Nucleus accumbens (tissue), 56 donors: ENCODE measurements around the gene UMAD1.
"Not testable (repeated sequence)": the region's sequence is repeated elsewhere in the genome, so short reads cannot be mapped to it uniquely, and the experiment has no call there.

Experiments used
- DNase-seq, 56 donors: peaks; one replicate each; lab custom pipeline; 2025; lab: John Stamatoyannopoulos, UW

UMAD1 gene

DNA sequence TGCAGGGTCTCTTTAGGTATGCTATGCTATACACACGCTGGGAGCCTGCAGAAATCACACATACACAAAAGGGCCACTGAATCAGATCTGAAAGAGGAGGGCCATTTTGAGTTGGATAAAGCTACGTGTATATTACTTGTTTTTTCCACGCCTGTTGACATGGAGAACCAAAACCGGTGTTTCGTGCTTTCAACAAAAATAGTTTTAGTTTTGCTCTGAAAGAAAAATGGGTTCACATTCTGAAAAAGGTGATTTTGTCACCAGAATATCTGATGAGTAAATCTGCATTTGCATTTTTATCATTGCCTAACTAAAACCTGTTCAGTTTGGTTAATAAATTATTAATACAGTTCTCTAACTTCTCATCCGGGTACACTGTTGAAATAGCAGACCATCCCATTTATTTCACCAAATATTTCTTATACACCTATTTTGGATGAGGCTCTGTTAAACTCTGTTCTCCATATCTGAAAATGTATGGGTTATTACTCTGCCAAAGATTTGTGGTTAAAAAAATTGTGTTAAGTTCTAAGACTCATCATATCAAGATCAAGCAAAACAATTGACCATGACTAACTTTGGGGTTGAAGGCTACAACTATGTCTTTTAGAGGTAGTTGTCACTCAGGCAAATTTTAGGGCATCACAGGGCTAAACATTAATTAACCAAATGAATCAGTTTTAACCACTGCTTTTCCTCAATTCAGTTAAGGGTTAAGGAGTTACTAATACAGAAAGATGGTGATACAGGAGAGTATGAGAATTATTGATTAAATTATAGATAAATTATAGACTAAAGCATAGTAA is 179.1 kb downstream of the UMAD1 start:
- no peak for DNase-seq

DNA sequence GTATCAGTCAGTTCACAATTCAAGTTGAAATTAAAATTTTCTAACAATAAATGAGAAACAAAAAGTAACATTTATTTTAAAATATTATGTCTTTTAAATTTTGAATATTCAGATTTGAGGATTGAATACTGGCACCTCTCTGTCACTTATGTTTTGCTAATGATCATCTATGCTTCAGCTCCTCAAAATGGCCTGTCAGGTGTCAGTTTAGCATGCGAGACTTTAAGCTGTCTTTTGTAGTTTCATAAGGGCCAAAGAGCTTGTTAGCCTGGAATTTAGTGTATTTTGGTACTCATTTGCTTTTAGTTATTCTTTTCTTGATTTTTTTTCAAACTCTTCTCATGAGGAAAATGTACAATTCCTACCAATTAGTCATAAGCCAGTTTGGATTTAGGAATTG is 179.9 kb downstream of the UMAD1 start:
- DNase-seq: no peak

DNA sequence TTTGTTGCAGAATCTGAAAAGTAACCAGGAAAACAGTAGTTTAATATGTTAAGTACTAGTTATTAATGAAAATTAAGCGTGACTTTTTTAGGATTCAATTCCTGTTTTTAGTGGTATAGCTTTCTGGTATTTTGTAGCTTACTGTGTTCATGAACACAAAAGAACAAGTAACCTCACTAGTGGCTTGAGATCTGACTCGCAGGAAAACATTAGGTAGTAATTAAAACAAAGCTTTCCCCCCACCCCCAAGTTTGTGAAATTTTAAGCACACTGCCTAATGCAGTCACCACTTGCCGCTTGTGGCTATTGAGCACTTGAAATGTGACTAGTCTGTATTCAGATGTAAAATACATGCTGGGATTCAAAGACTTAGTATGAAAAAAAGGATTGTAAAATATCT is 180.4 kb downstream of the UMAD1 start:
- DNase-seq: no peak

DNA sequence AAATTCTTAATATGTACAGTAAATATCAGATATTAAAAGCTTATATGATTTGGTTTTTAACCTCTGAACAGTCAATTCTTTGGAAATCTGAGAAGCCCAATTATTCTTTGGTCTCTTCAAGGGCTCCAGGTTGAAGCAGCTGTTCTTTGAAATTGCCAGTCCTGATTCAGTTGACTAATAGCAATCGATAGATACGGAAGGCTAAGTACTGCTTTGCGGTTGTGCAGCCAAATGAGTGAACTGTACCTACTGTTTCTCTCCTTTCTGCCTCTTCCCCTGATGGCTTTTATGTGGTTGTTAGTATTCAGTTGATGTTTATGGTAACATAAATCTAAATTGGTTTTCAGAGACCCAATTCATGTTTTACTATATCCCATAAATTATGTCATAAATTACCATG is 181.0 kb downstream of the UMAD1 start:
- no peak for DNase-seq

DNA sequence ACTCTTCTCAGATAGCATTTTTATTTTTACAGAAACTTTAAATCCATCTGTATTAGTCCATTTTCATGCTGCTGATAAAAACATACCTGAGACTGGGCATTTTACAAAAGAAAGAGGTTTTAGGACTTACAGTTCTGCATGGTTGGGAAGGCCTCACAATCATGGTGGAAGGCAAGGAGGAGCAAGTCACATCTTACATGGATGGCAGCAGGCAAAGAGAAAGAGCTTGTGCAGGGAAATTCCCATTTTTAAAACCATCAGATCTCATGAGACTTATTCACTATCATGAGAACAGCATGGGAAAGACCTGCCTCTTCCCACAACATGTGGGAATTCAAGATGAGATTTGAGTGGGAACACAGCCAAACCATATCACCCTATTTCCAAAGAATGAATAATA is 184.7 kb downstream of the UMAD1 start:
- DNase-seq: not testable (repeated sequence)

DNA sequence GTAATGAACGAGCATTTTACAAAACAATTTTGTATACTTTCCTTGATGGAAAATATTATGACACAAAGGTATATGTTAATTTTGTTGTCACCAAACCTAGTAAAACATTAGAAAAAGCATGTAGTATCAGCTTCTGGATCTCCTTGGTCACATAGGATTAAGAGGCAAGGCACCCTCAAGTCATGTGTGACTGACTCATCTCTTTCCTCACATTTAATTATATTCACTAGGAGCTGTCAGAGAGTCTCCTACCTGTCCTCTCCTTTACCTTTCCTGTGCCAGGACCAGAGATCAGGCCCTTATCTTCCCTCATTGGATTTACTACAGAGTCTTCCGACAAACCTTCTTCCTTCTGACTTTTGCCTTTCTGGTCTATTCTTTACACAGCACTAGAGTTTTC is 189.1 kb downstream of the UMAD1 start:
- DNase-seq: no peak

DNA sequence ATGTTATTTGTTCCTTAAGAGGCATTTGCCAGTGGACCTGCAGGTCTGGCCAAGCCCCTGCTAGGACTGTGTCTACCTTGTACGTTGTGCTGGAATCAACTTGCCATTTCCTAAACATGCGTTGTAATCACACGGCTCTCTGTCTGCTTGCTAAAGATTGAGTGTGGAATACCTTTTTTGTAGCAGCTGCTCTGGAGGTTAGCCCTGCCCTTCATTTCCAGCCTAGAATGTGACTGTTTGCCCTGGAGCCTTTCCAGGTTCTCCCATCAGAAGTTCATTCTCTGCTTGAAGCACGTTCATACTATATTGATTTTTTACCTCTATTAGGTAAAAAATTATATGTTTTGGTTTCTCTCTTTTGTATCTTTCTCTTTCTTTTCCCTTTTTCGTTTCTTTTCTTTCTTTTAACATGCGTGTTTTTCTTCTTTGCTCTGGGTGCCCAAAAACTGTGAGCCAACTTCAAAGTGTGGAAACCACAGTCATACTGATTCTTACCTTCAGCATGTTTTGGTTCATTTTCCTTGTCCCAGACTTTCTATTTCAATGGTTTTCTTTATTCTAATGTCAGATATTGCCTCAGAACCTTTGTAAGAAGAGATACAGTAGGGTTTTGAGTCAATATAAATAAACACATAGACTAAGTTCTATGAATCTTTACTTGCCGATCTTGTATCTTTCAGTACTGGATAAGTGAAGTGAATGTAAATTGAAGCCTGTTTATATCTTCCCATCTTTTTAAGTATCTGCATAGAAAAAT is 189.7 kb downstream of the UMAD1 start:
- DNase-seq: no peak

DNA sequence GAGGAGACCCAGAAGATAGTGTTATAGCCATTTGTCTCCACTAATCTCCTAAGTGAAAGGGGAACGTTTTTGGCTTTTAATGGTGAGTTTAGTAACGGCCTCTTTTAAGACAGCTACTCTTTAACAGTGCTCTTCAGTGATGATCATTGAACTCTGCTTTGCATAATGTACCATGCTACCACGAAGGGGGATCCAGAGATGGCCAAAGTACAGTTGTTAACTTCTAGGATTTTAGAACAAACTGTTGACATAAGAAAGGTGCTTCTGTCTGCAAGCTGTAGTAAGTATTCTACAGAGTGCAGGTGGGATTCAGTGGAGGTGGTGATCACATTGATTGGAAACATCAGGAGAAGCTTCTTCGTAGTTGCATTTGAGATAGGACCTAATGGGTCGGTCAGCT is 192.0 kb downstream of the UMAD1 start:
- no peak for DNase-seq

DNA sequence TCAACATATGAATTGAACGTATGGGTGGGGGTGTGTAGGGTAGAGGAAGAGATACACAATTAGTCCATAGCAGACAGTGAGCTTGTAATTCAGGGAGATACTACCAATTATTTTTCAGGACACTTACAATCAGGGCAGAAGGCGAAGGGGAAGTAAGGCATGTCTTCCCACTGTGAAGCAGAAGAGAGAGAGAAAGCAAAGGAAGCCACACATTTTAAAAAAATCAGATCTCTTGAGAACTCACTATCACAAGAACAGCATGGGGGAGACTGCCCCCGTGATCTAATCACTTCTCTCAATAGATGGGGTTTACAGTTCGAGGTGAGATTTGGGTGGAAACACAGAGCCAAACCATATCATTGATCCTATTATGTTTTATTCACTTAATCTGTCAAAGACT is 194.2 kb downstream of the UMAD1 start:
- DNase-seq: no peak

DNA sequence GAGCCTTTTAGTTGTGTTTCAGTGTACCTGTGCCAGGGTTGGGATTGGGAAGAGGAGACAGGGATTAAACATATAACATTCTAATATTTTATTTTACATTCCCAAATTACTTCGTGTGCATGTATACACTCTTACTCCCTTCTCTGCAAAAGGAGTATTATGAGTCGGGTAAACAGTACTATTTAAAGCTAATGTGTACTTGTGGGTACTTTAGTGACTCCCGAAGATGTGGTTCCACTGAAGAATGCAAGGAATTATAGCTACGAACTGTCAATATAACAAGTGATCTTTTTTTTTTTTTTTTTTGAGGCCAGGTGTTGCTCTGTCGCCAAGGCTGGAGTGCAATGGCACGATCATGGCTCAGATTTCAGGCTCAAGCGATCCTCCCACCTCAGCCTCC is 200.5 kb downstream of the UMAD1 start:
- DNase-seq: no peak

DNA sequence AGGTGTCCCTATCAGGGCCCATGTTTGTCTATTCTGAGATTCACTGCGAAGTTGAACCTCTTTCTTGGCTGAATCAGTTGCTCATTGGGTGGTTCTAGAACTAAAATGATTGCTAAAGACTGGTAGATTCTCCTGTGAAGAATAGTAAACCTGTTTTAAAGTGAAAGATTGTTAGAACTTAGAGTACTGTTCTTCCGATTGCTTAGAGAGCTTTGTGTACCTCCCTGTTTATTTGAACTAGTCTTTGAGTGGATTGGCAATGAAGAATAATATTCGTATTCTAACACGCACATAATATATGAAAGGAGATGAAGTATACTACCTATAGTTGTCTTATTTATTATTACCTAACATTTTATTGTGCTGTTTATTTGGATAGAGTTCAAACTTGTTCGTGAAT is 202.7 kb downstream of the UMAD1 start:
- DNase-seq: no peak

DNA sequence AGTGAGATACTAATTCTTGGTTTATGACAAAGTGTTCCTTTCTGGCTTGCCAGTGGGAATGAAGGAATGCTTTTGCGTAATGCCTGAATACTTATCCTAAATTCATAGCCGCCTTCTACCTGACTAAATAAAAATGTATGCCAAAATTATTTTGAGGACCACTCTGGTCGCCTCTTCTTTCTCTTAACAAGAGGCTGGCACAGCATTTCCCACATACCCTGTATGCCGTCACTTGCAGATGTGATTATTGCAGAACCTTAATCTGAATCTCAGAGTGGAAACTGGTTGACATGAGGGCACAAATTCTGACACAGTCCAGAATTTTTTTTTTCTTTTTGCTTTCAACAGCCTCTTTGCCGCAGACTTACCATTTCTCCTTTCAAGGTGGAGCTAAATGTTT is 203.4 kb downstream of the UMAD1 start:
- no peak for DNase-seq

DNA sequence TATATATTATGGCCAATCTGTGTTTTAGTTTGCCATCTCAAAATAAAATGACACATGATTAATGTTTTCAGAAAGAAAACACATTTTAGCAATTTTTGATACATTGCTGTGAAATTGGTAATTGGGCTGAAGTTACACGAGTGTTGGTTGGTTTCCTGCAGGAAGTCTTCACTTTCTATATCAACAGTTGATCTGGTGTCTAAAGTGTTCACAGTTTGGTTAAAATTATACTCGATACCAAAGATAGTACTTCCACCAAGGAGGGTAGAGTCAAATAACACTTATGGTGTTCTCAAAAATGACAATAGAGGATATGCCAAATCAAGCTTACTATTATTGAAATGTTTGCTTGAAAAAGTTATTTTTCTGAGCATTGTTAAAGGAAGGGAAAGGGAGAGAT is 207.7 kb downstream of the UMAD1 start:
- no peak for DNase-seq

DNA sequence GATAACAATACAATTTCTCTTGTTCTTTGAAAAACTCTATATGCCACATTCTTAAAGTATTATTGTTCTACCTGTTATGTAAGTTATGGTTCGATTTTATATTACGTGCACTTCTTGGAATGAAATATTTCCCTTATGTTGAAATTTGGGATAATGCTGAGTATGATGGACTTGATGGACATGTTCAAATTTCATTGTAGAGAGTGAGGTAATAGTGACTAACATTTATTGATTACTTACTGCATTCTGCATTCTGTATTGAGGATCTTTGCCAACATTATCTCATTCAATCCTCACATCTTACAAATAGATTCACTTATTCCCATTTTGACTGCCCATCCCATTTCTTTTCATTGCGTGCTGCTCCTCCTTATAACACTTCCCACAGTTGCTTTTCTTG is 208.3 kb downstream of the UMAD1 start:
- DNase-seq: no peak

DNA sequence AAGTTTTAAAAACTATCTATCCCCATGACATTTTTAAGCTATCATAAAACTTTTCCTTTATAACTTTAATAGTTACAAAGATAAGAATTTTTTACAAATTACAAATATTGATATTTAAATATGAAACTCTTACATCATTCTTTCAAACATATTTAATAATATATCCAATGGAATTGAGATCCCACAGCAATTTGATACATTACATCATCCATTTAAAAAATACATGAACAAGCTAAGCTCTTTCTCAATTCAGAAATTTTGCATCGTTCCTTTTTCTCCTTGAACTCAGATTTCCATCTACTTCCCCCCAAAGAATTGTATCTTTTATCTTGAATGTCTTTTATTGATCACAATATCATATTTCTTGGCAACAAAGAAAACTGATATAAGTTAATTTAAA is 209.6 kb downstream of the UMAD1 start:
- no peak for DNase-seq

DNA sequence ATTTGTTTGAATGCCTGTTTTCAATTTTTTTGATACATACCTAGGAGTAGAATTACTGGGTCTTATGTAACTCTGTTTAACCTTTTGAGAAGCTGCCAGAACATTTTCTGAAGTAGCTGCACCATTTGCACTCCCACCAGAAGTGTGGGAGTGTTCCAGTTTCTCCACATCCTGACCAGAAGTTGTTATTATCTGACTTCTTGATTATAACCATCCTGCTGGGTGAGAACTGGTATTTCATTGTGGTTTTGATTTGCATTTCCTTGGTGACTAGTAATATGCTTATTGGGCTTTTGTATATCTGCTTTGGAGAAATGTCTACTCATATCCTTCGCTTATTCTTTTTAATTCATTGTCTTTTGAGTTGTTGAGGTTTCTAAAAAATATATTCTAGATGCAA is 210.8 kb downstream of the UMAD1 start:
- no peak for DNase-seq

DNA sequence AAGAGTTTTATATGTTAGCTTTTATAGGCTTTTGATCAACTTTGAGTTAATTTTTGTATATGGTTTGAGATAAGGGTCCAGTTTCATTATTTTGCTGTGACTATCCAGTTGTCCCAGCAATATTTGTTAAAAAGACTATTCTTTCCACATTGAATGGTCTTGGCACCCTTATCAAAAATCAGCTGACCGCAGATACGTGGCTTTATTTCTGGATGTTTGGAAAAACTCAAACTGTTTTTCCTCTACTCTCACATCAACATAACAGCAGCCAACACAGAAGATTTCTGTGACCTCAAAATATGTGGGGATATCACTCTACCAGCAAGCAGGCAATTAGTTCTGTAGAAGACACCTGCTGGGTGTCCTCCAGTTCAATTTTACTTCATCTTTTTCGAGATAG is 211.4 kb downstream of the UMAD1 start:
- no peak for DNase-seq

DNA sequence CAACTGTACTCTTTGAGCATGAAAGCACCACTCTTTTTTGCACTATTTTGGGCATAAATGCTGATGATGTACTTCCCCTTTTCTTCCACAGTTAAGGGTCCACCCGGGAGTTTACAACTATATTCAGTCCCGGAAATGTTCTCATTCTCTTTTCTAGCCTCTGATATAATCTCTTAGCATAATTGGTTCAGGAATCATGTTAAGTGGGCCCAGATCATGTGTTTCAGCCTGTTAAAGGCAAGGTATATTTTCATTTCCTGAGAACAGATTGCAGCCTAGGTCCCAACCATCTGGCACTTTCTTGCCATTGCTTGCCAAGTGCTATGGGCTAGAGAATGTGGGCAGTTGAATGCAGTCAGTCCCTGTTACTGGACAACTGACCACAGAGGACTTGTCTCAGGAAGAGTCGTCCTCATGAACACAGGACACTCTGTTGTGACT is 216.6 kb downstream of the UMAD1 start:
- DNase-seq: no peak

DNA sequence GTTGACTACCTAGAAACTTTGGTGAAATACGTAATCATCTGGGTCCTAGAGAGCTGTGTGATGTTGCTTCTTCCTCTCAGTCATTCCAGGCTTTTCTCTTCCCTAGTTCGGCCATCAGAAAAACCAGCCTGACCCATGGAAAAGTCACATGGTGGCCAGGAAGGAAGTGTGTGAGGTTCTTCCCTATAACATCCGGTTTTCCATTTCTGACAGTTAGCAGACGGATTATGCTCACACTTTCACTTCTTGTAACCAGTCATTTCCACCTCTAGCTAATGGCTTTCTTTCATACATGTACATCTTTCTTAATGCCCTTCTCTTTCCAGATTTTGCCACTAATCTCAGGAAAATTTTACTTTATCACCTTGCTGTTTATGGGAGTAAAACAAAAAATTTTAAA is 218.0 kb downstream of the UMAD1 start:
- no peak for DNase-seq

DNA sequence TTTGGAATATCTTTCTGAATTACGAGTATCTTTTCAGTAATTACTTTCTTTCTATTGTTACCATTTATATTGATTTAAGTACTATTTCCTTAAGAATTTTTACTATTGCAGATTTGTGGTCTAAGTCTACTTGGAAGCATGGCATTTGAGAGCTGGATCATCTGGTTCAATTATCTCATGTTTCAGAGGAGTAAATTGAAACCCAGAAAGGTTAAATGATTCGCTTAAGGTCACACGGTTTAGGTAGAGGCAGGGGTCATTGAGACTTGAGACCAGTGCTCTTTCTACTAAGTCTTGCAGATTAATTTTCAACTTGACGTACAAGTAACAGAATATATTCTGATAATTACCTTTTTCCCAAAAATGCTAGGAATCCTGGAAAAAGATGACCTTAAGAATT is 218.9 kb downstream of the UMAD1 start:
- no peak for DNase-seq

DNA sequence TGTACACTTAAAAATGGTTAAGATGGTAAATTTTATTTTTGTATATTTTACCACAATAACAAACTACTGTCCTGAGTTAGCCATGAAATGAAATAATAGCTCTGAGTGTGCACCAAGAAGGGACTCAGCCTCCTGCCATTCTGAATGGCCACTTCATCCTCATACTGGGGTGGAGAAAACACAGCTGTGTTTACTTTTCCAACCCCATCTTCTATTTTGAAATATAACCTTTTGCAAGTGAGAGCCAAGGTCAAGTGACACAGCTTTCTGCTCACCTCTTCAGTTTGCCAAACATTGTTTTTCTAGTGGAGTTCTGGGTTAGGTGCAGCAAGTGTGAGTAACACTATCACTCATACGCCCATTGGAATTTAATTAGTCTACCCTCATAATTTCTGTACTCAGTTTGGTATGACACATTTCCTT is 220.7 kb downstream of the UMAD1 start:
- no peak for DNase-seq

DNA sequence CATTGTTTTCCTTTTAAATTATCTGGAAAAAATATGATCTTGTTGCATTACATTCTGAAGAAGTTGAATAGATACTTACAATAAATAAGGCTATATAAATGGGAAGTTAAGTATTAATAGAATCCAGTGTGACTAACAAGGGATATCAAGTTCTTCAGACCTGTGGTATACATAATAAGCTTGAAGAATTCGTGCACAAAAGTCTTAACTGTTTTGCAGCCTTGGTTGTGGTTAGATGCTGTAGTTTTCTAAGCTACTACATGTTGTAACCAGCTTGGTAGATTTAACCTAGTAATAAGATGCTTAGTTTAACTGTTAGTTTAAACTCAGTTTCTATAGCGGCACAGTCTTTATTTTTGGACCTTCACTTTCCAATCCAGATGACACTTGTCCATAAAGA is 221.8 kb downstream of the UMAD1 start:
- DNase-seq: no peak
